Mucosa of rectum (tissue), 2 donors: Measurements from ENCODE around the gene CASP9.

Source experiments
- H3K27ac ChIP-seq, 2 donors: one replicate each; pipeline ENCODE4 v1.7.0; 2013; ENCODE audit warnings: inconsistent platforms in 2 of 2, low read depth in 2 of 2, low read length in 2 of 2
- H3K27me3 ChIP-seq, 2 donors: one replicate each; pipeline ENCODE4 v1.7.0; 2013; ENCODE audit warnings: low read length in 2 of 2; ENCODE audit not compliant: control insufficient read depth in 2 of 2, insufficient read depth in 2 of 2
- H3K36me3 ChIP-seq, 2 donors: one replicate each; pipeline ENCODE4 v1.7.0; 2013; ENCODE audit warnings: low read length in 2 of 2; ENCODE audit not compliant: control insufficient read depth in 2 of 2, insufficient read depth in 2 of 2
- H3K4me1 ChIP-seq, 2 donors: one replicate each; pipeline ENCODE4 v1.7.0; 2013; ENCODE audit warnings: low read length in 2 of 2, mild to moderate bottlenecking in 1 of 2; ENCODE audit not compliant: control insufficient read depth in 2 of 2, insufficient read depth in 2 of 2
- H3K4me3 ChIP-seq, 2 donors: one replicate each; pipeline ENCODE4 v1.7.0; 2013; ENCODE audit warnings: low read length in 2 of 2
- H3K9ac ChIP-seq, 2 donors: one replicate each; pipeline ENCODE4 v1.7.0; 2013; ENCODE audit warnings: low read length in 2 of 2, low read depth in 1 of 2, mild to moderate bottlenecking in 1 of 2
- H3K9me3 ChIP-seq, 2 donors: one replicate each; pipeline ENCODE4 v1.7.0; 2013; ENCODE audit warnings: low read length in 2 of 2; ENCODE audit not compliant: control insufficient read depth in 2 of 2
- donor health status: healthy.
- donor health status: Normal muscosa, but diverticular disease.

The CASP9 gene

DNA sequence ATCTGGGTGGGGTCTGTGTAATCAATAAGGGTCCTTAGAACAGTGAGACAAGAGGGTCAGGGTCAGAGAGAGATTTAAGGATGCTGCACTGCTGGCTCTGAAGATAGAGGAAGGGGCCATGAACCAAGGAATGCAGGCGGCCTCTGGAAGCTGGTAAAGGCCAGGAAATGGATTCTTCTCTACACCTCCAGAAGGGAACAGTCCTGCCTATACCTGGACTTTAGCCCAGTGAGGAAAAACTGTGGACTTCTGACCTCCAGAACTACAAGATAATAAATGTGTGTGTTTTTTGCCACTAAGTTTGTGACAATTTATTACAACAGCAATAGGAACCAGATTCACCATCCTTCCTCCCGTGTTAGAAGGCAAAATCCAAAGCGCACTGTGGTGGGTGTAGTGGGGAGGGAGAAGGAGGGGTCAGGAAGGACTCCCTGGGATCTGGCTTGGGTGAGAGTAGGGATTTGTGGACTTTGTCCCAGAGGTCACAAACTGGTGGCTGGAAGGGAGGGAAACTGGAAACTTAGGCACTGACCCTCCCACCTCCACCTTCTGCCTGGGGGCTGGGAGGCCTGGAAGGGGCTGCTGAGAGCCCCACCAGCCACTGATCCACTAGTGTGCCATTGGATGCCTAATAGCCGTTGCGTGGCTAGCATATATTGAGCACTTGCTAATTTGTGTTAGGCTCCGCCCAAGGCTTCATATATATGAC lies 72.8 kb downstream of the CASP9 start:
- Histone ChIP-seq H3K27ac (no peak overlapping the region), H3K4me3 (no peak overlapping the region), H3K4me1 (no peaks in the 10 kb centered on the region), H3K9ac (no peak overlapping the region), H3K9me3 (no peaks in the 10 kb centered on the region), H3K27me3 (peaks cover 0 to 2% of the 10 kb centered on the region in 2 donors), H3K36me3 (no peaks in the 10 kb centered on the region)

DNA sequence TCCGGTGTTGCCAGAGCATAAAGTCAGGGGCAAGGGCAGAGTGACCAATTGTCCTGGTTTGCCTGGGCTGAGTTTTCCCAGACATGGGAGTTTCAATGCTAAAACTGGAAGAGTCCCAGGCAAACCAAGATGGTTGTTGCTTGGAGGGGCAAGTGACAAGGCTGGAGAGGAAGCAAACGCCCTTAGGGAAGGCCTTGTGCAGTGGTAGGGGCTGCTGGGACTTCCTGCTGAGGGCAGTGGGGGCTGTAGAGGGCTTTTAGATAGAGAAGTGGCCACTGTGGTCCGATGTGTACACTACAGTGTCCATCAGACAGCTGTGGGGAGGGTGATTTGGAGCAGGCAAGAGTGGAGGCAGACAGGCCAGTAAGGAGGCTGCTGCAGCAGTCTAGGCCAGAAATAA lies 74.4 kb downstream of the CASP9 start:
- H3K9ac ChIP-seq: no peak overlapping the region

DNA sequence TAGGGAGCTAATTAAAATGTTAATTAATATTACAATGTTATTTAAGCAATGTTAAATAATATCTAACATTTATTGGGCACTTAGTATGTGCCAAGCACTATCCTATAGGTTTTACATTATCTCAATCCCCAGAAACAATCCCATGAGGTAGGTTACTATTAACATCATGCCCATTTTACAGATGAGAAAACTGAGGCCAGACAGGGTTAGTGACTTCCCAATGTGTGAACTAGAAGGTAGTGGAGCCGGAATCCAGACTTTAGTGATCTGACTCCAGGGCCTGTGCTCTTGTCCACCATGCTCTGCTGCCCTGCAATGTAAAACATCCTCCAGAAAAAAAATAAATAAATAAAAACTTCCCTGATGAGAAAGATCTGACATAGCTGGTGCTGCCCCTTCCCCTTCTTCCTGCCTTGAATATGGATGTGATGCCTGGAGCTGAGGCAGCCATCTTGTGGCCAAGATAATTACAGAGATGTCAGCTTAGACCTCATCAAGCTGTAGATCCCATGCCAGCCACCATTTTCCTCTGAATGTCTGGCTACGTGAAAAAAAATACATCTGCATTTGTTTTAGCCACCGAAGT lies 75.0 kb downstream of the CASP9 start:
- H3K36me3 ChIP-seq: no peaks in the 10 kb centered on the region
- H3K27me3 ChIP-seq: peaks cover 0 to 6% of the 10 kb centered on the region in 2 donors
- no peak overlapping the region for H3K9ac ChIP-seq
- no peak overlapping the region for H3K27ac ChIP-seq
- H3K4me3 ChIP-seq: no peak overlapping the region
- H3K9me3 ChIP-seq: no peaks in the 10 kb centered on the region
- H3K4me1 ChIP-seq: no peaks in the 10 kb centered on the region

More for the DNA sequence above, 74.4 kb downstream of the CASP9 start:
- no peaks in the 10 kb centered on the region for H3K4me1 ChIP-seq
- H3K4me3 ChIP-seq: no peak overlapping the region
- peaks cover 0 to 6% of the 10 kb centered on the region in 2 donors for H3K27me3 ChIP-seq
- no peaks in the 10 kb centered on the region for H3K36me3 ChIP-seq
- H3K27ac ChIP-seq: no peak overlapping the region
- no peaks in the 10 kb centered on the region for H3K9me3 ChIP-seq

DNA sequence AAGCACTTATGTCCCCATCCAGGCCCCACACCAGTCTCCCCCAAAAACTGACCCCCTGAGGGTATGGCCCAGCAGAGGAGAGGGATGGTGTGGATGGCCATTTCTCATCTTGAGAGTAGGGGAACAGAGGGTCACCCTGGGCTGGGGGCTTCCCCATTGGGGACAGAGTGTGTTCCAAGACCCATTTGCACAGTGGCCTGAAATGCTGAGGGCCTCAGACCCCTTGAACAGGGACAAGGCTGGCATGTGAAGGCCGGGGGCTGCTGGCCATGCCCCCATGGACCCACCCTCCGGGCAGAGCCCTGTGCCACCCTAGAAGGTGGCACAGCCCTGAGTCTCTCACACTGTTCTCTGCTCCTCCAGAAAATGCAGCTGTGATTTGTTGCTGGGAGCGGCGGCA lies 77.8 kb downstream of the CASP9 start:
- Histone ChIP-seq H3K4me3 (no peak overlapping the region), H3K9ac (no peak overlapping the region), H3K27ac (no peak overlapping the region), H3K9me3 (no peaks in the 10 kb centered on the region), H3K27me3 (peaks cover 0 to 6% of the 10 kb centered on the region in 2 donors), H3K4me1 (no peaks in the 10 kb centered on the region), H3K36me3 (no peaks in the 10 kb centered on the region)

DNA sequence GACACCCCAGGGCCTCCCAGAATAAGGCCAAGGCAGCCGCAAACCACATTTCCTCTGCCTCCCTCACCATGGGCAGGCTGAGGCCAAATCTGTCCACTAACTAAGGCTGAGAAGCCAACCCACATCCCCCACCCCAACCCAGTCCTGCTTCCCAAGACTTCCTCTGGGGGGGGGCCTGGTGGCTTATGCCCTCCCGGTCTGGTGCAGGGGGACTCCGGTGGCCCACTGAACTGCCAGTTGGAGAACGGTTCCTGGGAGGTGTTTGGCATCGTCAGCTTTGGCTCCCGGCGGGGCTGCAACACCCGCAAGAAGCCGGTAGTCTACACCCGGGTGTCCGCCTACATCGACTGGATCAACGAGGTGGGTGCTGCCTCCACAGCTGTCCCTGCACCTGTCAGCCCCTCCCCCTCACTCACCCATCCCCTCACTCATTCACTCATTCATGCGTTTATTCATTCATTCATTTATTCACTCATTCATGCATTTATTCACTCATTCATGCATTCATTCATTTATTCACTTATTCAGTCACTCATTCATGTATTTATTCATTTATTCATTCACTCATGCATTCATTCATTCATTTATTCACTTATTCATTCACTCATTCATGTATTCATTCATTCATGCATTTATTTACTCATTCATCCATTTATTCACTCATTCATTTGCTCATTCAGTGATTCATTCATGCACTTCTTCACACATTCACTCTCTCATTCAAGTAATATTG lies 78.5 kb downstream of the CASP9 start:
- no peak overlapping the region for H3K9ac ChIP-seq
- H3K36me3 ChIP-seq: no peaks in the 10 kb centered on the region
- peaks cover 0 to 6% of the 10 kb centered on the region in 2 donors for H3K27me3 ChIP-seq

DNA sequence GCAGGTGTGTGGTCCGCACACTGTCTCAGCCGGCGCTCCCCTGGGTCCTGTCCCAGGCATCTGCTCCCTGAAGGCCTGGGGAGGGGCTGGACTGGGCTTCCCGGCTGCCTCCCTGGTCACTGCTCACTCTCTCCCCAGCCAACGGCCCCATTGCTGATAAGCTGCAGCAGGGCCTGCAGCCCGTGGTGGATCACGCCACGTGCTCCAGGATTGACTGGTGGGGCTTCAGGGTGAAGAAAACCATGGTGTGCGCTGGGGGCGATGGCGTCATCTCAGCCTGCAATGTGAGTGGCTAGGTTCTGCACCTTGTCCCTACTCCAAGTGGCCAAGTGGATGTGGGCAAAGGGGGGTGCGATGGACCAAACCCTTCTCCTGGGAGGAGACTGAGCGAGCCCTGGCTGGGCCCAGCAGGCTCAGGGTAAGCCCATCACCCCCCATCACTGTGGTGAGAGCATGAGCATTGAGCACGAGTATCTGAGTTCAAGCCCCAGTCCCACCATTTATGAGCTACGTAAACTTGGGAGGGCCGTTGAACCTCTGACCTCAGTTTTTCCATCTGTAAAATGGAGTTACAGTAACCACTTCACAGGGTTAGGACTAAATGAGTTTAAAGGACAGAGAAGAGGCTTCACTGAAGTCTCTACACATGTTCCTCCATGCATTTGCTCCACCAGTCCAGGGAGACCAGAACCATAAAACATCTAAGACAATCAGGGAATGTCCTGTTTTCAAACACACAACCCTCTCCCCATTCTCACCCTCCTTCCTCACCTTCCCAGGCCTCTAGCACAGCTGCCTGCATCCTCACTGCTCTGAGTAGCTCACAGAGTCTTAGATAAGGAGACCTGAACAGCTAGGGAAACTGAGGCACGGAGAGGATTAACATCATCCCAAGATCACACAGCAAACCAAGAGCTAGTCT lies 79.3 kb downstream of the CASP9 start:
- H3K4me3 ChIP-seq: no peak overlapping the region
- no peak overlapping the region for H3K27ac ChIP-seq
- no peaks in the 10 kb centered on the region for H3K36me3 ChIP-seq
- H3K9me3 ChIP-seq: no peaks in the 10 kb centered on the region
- no peaks in the 10 kb centered on the region for H3K4me1 ChIP-seq
- H3K9ac ChIP-seq: no peak overlapping the region
- H3K27me3 ChIP-seq: peaks cover 0 to 6% of the 10 kb centered on the region in 2 donors

More for the DNA sequence above, 78.5 kb downstream of the CASP9 start:
- Histone ChIP-seq H3K27ac (no peak overlapping the region), H3K4me3 (no peak overlapping the region), H3K4me1 (no peaks in the 10 kb centered on the region), H3K9me3 (no peaks in the 10 kb centered on the region)

DNA sequence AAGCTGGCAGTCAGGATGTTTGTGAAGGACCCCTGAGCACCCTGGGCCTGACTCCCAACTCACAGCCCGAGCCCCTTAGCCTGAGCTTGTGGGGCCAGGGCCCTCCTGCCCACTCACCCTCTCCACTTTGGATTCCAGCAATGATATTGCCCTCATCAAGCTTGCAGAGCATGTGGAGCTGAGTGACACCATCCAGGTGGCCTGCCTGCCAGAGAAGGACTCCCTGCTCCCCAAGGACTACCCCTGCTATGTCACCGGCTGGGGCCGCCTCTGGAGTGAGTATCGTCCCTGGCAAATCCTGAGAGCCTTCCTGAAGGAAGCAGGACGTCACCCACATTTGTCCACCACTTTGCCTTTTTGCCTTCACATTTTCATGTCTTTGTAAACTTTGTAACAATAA lies 80.7 kb downstream of the CASP9 start:
- Histone ChIP-seq H3K4me1 (no peaks in the 10 kb centered on the region), H3K27me3 (peaks cover 0 to 6% of the 10 kb centered on the region in 2 donors), H3K9me3 (no peaks in the 10 kb centered on the region), H3K36me3 (no peaks in the 10 kb centered on the region), H3K27ac (no peak overlapping the region), H3K4me3 (no peak overlapping the region), H3K9ac (no peak overlapping the region)

DNA sequence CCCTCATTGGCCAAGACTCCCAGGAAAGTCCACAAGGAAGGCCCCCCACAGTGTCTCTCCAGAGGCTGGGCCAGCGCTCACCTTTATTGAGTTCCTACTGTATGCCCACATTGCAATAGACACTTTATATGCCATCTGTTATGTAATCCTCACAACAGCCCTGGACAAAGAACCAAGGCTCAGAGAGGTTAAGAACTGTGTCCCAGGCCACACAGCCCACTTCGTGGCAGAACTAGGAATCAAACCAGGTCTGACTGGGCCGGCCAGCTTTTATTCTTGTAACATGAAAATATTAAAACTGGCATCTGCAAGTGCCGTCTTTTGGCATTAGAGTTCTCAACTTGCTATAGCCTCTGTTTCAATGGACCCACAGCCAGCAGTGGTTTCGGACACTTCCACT lies 81.3 kb downstream of the CASP9 start:
- no peak overlapping the region for H3K4me3 ChIP-seq
- H3K36me3 ChIP-seq: no peaks in the 10 kb centered on the region
- no peaks in the 10 kb centered on the region for H3K9me3 ChIP-seq
- no peaks in the 10 kb centered on the region for H3K4me1 ChIP-seq
- H3K27ac ChIP-seq: no peak overlapping the region
- peaks cover 0 to 6% of the 10 kb centered on the region in 2 donors for H3K27me3 ChIP-seq
- H3K9ac ChIP-seq: no peak overlapping the region

DNA sequence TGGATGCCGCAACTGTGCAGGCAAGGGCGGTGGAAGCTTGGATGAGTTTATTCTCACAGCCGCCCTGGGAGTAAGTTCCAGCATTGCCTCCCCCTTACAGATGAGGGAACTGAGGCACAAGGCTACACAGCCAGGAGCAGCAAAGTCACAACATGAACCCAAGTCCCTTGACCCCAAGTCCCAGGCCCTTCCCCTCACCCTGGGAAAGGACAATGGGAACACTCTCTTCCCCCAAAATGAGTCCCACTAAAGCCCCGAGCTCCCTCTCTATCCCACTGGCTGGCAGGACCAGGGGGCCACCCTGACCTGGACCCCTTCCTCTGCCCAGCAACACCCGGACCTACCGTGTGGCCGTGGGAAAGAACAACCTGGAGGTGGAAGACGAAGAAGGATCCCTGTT lies 81.9 kb downstream of the CASP9 start:
- Histone ChIP-seq H3K4me3 (no peak overlapping the region), H3K4me1 (no peaks in the 10 kb centered on the region), H3K9me3 (no peaks in the 10 kb centered on the region), H3K36me3 (no peaks in the 10 kb centered on the region), H3K9ac (no peak overlapping the region), H3K27me3 (peaks cover 0 to 6% of the 10 kb centered on the region in 2 donors), H3K27ac (no peak overlapping the region)
